GM06990 (cell line): Measurements from ENCODE around the gene CAMK1D.

ENCODE experiments used
- DNase-seq: peaks from one replicate; pipeline ENCODE4 v3.0.0-alpha.2; 2011; ENCODE audit not compliant: insufficient read length; ENCODE audit errors: extremely low read depth
- H3K27me3 ChIP-seq: replicated peaks from 2 replicates; pipeline ENCODE4 v1.6.0; 2011; ENCODE audit warnings: low read length; ENCODE audit not compliant: control insufficient read depth, insufficient read depth
- H3K36me3 ChIP-seq: 2 replicates; pipeline ENCODE4 v1.5.1; 2011; ENCODE audit warnings: low read length; ENCODE audit not compliant: control insufficient read depth, insufficient read depth
- H3K4me3 ChIP-seq: replicated peaks from 2 replicates; pipeline ENCODE4 v1.5.1; 2011; ENCODE audit warnings: low read depth, mild to moderate bottlenecking, control low read depth, low read length
- TF ChIP-seq, protein P1 (sequence below): IDR thresholded peaks from 2 replicates; pipeline ENCODE4 v1.5.1; 2011; ENCODE audit warnings: low read length, control low read depth, mild to moderate bottlenecking, inconsistent platforms; ENCODE audit not compliant: insufficient read depth, poor library complexity, severe bottlenecking

CAMK1D gene

DNA sequence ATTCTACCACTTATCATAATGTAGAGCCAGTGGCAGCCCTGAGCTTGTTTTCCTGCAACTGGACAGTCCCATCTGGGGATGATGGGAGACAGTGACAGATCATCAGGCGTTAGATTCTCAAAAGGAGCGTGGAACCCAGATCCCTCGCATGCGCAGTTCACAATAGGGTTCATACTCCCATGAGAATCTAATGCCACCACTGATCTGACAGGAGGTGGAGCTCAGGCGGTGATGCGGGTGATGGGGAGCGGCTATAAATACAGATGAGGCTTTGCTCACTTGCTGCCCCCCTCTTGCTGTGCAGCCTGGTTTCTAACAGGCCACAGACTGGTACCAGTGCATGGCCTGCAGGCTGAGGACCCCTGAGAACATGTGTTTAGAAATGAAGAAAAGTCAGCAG lies 260.1 kb downstream of the CAMK1D start:
- TF ChIP-seq, protein P1, sequence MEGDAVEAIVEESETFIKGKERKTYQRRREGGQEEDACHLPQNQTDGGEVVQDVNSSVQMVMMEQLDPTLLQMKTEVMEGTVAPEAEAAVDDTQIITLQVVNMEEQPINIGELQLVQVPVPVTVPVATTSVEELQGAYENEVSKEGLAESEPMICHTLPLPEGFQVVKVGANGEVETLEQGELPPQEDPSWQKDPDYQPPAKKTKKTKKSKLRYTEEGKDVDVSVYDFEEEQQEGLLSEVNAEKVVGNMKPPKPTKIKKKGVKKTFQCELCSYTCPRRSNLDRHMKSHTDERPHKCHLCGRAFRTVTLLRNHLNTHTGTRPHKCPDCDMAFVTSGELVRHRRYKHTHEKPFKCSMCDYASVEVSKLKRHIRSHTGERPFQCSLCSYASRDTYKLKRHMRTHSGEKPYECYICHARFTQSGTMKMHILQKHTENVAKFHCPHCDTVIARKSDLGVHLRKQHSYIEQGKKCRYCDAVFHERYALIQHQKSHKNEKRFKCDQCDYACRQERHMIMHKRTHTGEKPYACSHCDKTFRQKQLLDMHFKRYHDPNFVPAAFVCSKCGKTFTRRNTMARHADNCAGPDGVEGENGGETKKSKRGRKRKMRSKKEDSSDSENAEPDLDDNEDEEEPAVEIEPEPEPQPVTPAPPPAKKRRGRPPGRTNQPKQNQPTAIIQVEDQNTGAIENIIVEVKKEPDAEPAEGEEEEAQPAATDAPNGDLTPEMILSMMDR = no peak
- Histone ChIP-seq H3K27me3 (no peaks in the 10 kb centered on the region), H3K4me3 (no peak overlapping the region), H3K36me3 (no peaks in the 10 kb centered on the region)
- no peak for DNase-seq

DNA sequence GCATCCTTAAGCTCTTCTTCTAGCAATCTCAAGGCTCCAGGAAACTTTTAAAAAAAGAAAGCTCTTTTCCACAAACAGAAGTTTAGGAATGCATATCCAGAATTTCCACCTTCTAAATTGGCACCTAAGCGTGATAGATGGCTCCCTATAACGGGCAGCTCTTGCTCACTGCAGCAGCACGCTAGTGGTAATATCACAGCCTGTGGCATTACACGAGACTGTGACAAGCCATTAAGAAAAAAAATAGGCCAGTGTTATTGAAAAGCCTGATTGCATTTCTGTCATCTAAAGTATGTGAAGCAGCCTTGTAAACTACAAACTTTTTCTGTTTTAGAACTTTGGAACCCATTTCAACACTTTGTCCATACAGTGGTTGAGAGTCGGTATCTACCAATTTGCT lies 263.8 kb downstream of the CAMK1D start:
- TF ChIP-seq, protein P1 = no peak
- Histone ChIP-seq H3K4me3 (no peak overlapping the region), H3K27me3 (no peaks in the 10 kb centered on the region), H3K36me3 (no peaks in the 10 kb centered on the region)
- no peak for DNase-seq

DNA sequence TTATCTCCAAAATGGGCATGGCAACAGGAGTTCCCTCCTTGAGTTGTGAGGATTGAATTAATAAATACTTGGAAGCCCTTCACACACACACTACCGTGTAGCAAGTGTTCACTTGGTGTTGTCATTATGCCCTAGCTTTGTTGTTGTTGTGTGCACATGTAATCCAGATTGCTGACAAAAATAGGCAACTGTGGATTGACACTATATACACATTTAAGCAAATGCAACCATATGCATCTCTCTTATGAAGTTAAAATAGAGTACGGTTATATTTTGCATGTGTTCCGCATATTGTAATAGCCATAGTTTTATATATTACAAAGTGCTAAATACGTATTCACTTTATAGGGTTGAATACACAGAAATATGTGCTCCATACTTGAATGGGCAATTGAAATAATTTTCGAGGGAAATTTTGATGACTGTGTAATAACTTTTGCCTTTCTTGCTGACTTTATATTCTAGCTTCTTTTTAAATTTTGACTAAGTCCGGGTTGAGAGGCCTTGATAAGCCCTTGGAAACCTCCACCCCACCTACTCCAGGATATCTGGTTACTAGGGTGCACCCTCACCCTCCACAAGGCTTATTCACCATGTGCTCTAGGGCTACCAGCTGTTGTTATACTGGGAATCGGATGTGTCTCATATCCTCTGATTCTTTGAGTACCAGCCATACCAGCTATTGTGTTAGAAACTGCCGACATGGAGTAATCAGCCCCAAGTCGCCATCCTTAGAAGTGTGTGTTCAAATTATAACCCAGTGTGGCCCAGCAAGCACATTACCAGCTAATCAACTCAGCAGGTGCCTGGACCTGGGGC lies 265.0 kb downstream of the CAMK1D start:
- H3K36me3 ChIP-seq = no peaks in the 10 kb centered on the region
- H3K27me3 ChIP-seq = no peaks in the 10 kb centered on the region
- no peak for DNase-seq
- no peak overlapping the region for H3K4me3 ChIP-seq
- TF ChIP-seq, protein P1 = no peak

DNA sequence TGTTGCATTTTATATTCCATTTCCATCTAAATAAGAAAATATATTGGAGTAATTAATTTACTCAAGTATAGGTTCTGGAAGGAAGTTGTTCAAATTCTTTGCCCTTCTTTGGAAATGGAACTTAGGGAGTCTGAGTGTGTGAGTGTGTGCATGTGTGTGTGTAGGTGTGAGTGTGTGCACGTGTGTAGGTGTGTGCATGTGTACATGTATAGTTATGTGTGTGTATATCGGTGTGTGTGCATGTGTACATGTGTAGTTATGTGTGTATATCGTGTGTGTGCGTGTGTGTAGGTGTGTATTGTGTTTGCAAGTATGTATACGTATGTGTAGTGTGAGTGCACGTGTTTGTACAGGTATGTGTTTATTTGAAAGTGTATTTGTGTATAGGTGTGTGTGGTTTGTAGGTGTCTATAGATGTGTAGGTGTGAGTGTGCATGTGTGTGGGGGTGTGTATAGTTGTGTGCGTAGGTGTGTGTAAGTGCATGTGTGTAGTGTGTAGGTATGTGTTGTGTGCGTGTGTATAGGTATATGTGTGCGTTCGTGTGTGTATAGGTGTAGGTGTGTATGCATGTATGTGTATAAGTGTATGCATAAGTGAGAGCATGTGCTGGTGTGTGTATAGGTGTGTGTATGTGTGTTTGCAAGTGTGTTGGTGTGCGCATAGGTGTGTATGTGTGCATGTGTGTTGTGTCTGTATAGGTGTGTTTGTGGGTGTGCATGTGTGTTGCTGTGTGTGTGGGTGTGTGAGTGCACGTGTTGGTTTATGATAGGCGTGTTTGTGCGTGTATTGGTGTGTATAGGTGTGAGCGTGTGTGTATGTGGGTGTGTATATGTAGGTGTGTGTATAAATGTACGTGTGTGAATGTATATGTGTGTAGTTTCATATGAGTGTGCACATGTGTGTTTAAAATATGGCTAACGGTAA lies 266.2 kb downstream of the CAMK1D start:
- no peak for DNase-seq
- H3K27me3 ChIP-seq = no peaks in the 10 kb centered on the region
- no peak overlapping the region for H3K4me3 ChIP-seq
- no peaks in the 10 kb centered on the region for H3K36me3 ChIP-seq
- TF ChIP-seq, protein P1 = no peak

DNA sequence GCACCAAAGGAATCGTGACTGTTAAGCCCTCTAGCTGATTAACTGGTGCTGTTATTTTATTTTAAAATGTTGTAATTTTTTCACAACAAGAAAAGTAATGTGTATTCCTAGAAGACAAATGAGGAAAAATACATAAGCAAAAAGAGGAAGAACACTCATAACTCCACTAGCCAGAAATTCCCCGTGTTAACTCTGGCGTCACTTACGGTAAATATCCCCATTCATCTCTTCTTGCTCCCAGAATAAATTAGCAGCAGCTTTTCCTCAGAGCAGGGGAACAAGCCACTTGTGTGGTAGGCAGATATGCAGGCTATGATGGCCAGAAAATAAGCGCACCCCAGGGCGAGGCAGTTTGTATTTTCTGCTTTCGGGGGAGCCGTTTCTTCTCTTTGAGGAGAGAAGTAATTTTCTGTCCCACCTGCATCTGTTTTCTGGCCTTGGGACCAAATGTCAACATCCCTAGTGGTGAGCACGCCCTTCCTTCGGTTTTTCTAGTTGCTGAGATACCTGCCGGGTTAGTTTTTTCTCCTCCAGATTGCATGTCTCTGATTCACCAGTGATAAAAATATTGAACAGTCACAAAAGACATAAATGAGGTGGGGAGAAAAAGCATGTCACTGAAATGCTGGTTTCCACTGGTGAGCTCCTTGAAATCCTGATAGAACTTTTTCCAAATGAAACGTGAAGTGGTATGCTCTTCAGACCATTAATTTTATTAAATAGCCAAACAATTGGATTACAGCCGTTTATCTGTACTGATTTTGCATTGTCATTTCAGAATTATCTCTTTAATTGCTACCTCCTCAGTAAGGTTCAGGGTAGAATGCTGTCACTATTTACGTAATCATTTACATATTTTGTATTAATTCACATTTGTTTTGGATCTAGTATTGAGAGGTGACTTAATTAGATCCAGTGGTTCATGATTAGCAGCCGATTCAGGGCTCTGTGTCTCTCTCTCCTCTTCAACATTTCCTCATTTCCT lies 268.1 kb downstream of the CAMK1D start:
- no peak overlapping the region; the same call in 1 of the 2 replicates for H3K4me3 ChIP-seq
- H3K36me3 ChIP-seq = no peaks in the 10 kb centered on the region
- no peaks in the 10 kb centered on the region for H3K27me3 ChIP-seq
- peak; percentile 20 for DNase-seq
- TF ChIP-seq, protein P1 = no peak
